ENCODE measurements around the gene PAPLN. TPM values are rescaled to one million over a fixed set of nuclear protein-coding genes. Genes with fewer than 3 reads are reported as not detected.

PAPLN gene
- total and polyA plus RNA-seq, 7 donors = 0.26 to 0.79 (median 0.44) TPM

DNA sequence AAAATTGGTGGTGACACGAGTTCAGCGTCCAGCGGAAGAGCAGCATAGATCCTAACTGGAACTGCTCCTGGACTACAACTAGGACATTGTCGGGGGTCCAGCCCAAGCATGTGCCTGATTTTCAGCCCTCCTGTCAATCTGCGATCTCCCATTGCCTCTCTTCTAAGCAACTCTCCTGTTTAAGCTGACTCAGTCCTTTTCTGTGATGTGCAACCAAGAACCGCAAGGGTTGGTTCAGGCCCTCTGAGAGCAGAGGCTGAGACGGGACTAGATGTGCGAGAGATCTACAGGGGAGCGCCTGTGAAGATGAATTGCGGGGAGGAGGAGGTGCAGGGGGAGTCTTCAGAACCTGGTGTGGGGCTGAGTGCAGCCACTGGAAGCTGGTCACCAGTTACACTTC, 3.7 kb upstream of the PAPLN start:
- ATAC-seq (no peak), DNase-seq (no peak)
- intact Hi-C loops (cut with DNase I) = no loop called here
- H3K4me3 ChIP-seq = no peak overlapping the region
- WGBS, 3 donors = 83 to 90% (median 86%) methylated on average over 10 of the region's 10 CpGs
- H3K4me1 ChIP-seq = peaks cover 7% of the 10 kb centered on the region
- TF ChIP-seq, protein P1, sequence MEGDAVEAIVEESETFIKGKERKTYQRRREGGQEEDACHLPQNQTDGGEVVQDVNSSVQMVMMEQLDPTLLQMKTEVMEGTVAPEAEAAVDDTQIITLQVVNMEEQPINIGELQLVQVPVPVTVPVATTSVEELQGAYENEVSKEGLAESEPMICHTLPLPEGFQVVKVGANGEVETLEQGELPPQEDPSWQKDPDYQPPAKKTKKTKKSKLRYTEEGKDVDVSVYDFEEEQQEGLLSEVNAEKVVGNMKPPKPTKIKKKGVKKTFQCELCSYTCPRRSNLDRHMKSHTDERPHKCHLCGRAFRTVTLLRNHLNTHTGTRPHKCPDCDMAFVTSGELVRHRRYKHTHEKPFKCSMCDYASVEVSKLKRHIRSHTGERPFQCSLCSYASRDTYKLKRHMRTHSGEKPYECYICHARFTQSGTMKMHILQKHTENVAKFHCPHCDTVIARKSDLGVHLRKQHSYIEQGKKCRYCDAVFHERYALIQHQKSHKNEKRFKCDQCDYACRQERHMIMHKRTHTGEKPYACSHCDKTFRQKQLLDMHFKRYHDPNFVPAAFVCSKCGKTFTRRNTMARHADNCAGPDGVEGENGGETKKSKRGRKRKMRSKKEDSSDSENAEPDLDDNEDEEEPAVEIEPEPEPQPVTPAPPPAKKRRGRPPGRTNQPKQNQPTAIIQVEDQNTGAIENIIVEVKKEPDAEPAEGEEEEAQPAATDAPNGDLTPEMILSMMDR (IDR thresholded peaks at IDR 0.05) = no peak
- H3K27ac ChIP-seq = no peak overlapping the region
- no peaks in the 10 kb centered on the region for H3K9me3 ChIP-seq
- H3K36me3 ChIP-seq (ENCODE audit: insufficient read depth in 1 of 2, low read depth in 1 of 2) = no peaks in the 10 kb centered on the region
- H3K27me3 ChIP-seq (ENCODE audit: insufficient read depth in 3 of 3, low read length in 2 of 3) = peaks cover 0 to 41% (median 19%) of the 10 kb centered on the region in 3 donors

DNA sequence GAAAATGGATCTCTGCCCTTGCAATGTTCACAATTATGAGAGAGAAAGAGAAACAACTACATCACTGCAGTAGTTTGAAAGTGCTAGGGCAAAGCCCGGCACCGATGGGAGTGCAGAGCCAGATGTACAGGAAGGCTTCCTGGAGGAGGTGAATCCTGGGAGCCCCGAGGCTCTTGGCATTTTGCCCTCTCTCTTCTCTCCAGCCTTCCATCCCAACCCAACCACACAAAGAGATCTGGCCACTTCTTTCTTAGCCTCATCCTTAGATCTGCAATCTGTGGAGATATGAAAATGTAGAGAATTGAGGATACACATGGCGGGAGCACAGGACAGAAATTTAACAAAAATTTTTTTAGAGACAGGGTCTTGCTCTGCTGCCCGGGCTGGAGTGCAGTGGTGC, 3.3 kb upstream of the PAPLN start:
- H3K27ac ChIP-seq = no peak overlapping the region
- no peak for DNase-seq
- intact Hi-C loops (cut with DNase I) = no loop called here
- no peak for ATAC-seq
- H3K4me3 ChIP-seq = no peak overlapping the region
- no peaks in the 10 kb centered on the region for H3K36me3 ChIP-seq (ENCODE audit: insufficient read depth in 1 of 2, low read depth in 1 of 2)
- TF ChIP-seq, protein P1 (IDR thresholded peaks at IDR 0.05) = no peak
- 75 to 83% (median 79%) methylated on average over 5 of the region's 5 CpGs for WGBS, 3 donors
- H3K4me1 ChIP-seq = peaks cover 6% of the 10 kb centered on the region
- H3K27me3 ChIP-seq (ENCODE audit: insufficient read depth in 3 of 3, low read length in 2 of 3) = peaks cover 0 to 45% (median 19%) of the 10 kb centered on the region in 3 donors
- no peaks in the 10 kb centered on the region for H3K9me3 ChIP-seq

DNA sequence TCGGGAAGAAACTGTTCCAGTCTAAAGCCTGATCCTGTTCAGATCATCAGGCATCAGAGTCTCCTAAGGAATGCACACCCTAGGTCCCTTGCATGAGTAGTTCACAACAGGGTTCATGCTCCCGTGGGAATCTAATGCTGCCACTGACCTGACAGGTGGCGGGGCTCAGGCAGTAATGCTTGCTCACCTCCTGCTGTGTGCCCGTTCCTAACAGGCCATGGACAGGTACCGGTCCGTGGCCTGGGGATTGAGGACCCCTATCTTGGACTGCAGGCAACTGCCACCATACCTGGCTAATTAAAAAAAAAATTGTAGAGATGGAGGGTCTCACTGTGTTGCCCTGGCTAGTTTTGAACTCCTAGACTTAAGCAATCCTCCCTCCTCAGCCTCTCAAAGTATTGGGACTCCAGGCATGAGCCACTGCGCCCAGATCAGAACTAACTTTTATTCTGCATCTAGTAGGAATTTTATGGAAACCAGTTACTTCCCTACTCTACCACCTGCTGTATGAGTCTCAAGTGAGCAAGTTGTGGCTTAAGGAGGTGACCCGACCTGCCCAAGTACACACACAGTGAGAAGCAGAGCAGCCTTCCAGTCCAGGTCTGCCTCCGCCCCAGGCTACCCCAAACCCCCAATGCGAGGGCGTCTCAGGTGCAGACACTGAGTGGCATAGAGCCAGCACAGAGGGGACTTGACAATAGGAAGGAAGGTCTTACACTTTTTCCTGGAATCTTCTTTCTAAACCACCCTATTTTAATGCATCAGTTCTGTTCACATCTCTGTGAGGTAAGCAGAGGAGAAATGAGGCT, 2.5 kb upstream of the PAPLN start:
- peaks cover 0 to 53% (median 21%) of the 10 kb centered on the region in 3 donors for H3K27me3 ChIP-seq (ENCODE audit: insufficient read depth in 3 of 3, low read length in 2 of 3)
- ATAC-seq = no peak
- no peak for DNase-seq
- H3K9me3 ChIP-seq = no peaks in the 10 kb centered on the region
- H3K27ac ChIP-seq = no peak overlapping the region
- intact Hi-C loops (cut with DNase I) = no loop called here
- H3K4me3 ChIP-seq = no peak overlapping the region
- no peaks in the 10 kb centered on the region for H3K36me3 ChIP-seq (ENCODE audit: insufficient read depth in 1 of 2, low read depth in 1 of 2)
- peaks cover 13% of the 10 kb centered on the region for H3K4me1 ChIP-seq
- 78 to 85% (median 78%) methylated on average over 11 of the region's 11 CpGs for WGBS, 3 donors
- TF ChIP-seq, protein P1 (IDR thresholded peaks at IDR 0.05) = no peak

DNA sequence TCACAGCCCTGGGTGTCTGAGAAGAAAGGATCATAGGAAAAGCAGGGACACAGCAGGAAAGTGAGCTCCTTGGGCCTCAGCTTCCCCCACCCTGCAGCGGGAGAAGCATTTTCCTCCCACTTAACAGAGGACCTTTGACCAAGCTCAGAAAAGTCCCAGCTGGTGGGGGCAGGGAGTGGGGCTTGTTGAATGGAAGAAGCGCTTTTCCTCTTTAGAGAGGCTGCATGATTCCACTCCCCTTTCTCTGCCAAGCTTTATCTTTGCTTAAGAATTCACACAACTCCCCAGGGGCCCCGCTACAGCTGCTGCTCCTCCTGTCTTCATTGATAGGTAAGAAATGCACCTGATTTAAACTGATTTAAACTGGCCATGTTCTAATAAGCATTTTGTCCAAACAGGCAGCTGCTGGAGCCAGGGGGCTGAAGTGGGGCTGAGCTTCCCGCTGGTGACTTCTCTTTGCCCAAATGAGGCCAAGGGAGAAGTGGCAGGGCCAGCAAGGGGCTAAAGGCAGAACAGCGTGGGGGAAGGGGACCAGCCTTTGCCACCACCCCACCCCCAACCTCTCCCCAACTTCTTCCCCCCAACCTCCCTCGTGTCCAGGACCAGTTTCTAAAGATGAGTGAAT, 1.7 kb upstream of the PAPLN start:
- Histone ChIP-seq H3K4me3 (no peak overlapping the region), H3K9me3 (no peaks in the 10 kb centered on the region), H3K27ac (no peak overlapping the region), H3K36me3 (ENCODE audit: insufficient read depth in 1 of 2, low read depth in 1 of 2) (no peaks in the 10 kb centered on the region), H3K4me1 (peaks cover 15% of the 10 kb centered on the region), H3K27me3 (ENCODE audit: insufficient read depth in 3 of 3, low read length in 2 of 3) (peaks cover 0 to 60% (median 23%) of the 10 kb centered on the region in 3 donors)
- 58 to 63% (median 60%) methylated on average over 6 of the region's 6 CpGs for WGBS, 3 donors
- DNase-seq = peak in 1 of 2 donors; percentile 22
- TF ChIP-seq, protein P1 (IDR thresholded peaks at IDR 0.05) = no peak
- intact Hi-C loops (cut with DNase I) = no loop called here
- ATAC-seq = no peak

Data from psoas muscle (tissue), 8 donors.